HFF-Myc (cell line): ENCODE results near the gene ADAMTS10.

Experiments used
- DNase-seq: peaks from one replicate; pipeline ENCODE4 v3.0.0-alpha.2; 2011; ENCODE audit warnings: low read depth; ENCODE audit errors: extremely low read depth
- H3K4me3 ChIP-seq: replicated peaks from 2 replicates; pipeline ENCODE4 v1.5.1; 2011; ENCODE audit warnings: low read depth, mild to moderate bottlenecking, control low read depth, low read length
- CTCF ChIP-seq: IDR thresholded peaks from 2 replicates; pipeline ENCODE4 v1.5.1; 2012; ENCODE audit warnings: mild to moderate bottlenecking, low read depth, low read length, control low read depth; ENCODE audit errors: missing control alignments

The ADAMTS10 gene

GRCh38 chr19:8614455-8614854 lies 3.9 kb upstream of the ADAMTS10 start:
- H3K4me3 ChIP-seq, result no peak overlapping the region
- no peak for TF ChIP-seq CTCF
- no peak for DNase-seq

DNA sequence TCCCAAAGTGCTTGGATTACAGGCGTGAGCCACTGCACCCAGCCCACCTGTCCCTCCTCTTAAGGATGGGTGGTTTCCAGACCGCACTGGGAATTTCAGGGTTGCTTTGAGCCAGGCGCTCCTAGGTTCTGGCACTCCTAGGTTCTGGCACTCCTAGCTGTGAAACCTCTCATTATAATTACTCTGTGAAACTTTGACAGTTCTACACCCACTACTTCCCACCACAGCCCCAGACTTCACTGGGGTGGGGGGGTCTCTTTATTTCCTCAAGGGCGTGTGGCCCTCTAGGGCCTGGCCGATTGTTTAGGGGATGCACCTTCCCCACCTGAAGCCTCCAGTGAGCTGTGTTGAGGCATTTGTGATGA lies 2.3 kb upstream of the ADAMTS10 start:
- H3K4me3 ChIP-seq, result no peak overlapping the region
- no peak for TF ChIP-seq CTCF
- no peak for DNase-seq

DNA sequence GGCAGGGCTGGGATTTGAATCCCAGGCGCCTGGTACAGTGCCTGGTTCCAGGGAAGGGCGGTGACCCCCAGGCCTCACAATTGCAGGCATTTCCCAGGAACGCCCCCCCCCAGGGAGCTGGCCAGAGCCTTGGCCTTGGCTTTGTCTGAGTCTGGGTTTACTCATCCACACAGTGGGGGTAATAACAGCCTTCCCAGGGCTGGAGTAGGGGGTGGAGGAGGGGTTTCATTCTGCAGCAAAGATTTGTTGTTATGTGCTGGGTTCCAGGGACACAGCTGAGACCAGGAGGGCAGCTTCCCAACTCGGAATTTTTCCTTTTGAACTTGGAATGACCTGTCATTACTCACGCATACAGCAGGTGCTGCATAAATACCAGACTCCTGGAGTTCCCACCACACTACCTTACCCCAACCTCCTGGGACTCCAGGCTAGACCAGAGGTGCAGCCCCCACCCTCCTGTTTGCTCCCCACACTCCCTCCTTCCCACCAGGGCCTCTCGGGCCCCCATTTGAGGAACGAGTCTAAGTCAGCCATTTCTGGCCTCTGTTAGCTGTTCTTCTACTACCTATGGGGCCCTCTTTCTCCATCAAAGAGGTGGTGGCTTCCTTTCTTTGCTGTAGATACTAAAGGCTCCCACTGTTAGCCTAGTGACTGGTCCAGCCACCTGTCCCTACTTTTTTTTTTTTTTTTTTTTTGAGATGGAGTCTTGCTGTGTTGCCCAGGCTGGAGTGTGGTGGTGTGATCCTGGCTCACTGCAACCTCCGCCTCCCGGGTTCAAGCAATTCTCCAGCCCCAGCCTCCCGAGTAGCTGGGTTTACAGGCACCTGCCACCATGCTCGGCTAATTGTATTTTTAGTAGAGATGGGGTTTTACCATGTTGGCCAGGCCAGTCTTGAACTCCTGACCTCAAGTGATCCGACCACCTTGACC lies 1.6 kb upstream of the ADAMTS10 start:
- no peak overlapping the region for H3K4me3 ChIP-seq
- no peak for DNase-seq
- TF ChIP-seq CTCF, result no peak

DNA sequence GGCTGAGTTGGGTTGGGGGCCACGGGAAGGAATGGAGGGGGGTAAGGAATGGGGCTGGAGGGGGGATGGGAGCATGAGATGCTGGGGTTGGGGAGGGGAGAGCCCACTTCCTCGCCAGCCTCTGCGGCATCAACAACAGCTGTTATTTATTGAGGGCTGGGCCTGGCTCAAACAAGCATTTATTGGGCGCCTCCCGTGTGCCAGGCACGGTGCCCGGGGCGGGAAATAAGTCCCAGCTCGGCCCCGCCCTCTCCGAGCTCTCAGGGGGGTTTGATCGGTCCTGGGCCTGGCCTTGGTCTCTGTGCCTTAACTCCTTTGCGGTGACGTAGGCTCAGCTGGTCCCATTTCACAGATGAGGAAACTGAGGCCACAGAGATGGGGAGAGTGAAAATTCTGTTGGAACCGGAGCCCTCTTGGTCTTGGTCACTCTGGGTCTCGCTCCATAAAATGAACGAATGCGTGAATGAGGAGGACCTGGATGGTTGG lies 919 bp upstream of the ADAMTS10 start:
- no peak overlapping the region for H3K4me3 ChIP-seq
- no peak for TF ChIP-seq CTCF
- DNase-seq, result no peak

DNA sequence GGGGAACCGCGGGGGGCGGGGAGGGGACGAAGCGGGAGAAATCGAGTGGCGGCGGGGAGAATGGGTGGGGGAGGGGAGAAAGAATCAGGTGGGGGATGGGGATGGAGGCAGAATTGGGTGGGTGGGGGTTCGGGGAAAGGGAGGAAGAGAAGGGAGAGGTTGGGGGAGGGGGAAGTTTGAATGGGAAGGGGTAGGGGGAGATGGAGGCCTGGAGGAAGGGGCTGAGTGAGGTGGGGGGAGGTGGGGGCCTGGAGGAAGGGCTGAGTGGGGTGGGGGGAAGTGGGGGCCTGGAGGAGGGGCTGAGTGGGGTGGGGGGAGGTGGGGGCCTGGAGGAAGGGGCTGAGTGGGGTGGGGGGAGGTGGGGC lies 403 bp upstream of the ADAMTS10 start:
- H3K4me3 ChIP-seq, result no peak overlapping the region

DNA sequence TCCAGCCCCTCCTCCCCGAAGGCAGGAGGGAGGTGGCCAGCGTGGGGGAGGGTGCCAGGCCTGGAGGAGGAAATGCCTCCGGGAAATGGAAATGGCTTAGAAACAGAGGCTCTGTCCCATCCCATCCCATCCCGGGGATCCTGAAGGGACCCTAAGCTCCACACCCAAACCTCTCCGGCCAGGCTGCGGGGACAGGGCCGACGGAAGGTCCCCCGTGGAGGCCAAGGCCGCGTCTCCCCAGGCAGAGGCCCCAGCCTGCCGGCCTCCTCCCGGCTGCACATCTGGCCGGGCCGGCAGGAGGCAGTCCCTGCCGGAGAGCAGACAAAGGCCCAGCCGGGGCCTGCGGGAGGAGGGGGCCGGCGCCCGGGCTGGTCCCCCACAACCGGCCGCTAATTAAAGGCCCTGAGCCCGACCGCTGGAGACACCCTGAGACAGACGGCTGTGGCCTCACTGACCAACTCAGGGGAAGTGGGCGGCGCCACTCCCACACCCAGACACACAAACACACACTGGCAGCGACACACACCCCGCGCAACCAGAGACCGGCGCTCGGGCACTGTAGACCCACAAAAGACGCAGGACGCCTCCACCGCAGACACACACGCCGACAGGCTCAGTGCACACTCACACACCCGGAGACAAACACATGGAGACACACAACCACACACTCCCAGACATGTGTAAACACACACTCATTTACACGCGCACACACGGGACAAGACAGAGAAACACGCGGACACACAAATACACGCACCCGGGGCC lies 1.1 kb downstream of the ADAMTS10 start:
- no peak for DNase-seq
- H3K4me3 ChIP-seq, result peak overlapping the region; percentile 55
- TF ChIP-seq CTCF, result no peak

More for the DNA sequence above, 403 bp upstream of the ADAMTS10 start:
- no peak for TF ChIP-seq CTCF
- DNase-seq, result no peak
